GM21528 (cell line): Measurements from ENCODE around the gene OXNAD1.

ENCODE experiments used
- ATAC-seq: cut with Tn5 transposase; IDR thresholded peaks from one replicate; pipeline ENCODE4 v1.9.1; 2021; ENCODE audit warnings: mild to moderate bottlenecking, moderate library complexity; ENCODE audit not compliant: unreplicated experiment, low FRiP score

Gene OXNAD1, protein sequence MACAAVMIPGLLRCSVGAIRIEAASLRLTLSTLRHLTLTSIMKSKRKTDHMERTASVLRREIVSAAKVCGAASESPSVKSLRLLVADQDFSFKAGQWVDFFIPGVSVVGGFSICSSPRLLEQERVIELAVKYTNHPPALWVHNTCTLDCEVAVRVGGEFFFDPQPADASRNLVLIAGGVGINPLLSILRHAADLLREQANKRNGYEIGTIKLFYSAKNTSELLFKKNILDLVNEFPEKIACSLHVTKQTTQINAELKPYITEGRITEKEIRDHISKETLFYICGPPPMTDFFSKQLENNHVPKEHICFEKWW

DNA sequence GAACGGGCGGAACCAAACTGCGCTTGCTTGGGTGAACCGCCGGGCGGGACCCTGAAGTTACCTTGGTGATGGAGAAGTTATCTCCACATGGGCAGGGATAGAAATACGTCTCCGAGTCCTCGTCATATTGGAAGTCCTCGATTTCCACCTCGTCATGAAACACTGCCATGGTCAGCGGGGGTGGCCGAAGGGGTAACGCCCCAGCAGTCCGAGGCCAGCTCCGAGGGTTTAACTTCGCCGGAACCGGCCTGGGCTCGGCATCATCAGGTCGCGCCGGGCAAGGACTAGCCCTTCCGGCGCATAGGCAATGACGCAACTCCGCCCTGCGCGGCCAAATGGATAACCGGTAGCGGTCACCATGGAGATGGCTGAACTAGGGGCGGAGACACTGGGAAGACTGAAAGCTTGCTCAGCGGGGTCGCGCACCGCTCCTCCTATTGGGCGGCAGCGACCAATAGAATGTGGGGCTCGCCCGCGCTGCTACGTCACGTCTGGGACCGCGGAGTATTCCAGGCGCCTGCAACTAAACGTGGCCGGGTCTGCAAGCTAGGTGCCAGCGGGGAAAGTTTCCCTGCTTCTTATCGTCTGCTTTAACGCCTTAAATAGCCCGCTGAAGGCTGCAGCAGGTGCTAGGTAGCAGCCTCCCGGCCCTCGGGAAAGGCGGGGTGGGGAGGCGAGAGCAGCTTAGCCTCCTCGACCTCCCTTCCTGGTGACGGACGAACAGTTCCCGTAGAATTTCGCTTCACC, at the start of gene OXNAD1, which contains the start of gene DPH3:
Gene OXNAD1 (plus strand): TSS at position 505 of the 747 bp plus-strand sequence. CDS start 5,741 bp downstream, outside the sequence.
Gene DPH3 (minus strand): TSS at position 236 of the 747 bp plus-strand sequence. CDS start 67 bp downstream, at position 169.
- ATAC-seq = peak; percentile 99

DNA sequence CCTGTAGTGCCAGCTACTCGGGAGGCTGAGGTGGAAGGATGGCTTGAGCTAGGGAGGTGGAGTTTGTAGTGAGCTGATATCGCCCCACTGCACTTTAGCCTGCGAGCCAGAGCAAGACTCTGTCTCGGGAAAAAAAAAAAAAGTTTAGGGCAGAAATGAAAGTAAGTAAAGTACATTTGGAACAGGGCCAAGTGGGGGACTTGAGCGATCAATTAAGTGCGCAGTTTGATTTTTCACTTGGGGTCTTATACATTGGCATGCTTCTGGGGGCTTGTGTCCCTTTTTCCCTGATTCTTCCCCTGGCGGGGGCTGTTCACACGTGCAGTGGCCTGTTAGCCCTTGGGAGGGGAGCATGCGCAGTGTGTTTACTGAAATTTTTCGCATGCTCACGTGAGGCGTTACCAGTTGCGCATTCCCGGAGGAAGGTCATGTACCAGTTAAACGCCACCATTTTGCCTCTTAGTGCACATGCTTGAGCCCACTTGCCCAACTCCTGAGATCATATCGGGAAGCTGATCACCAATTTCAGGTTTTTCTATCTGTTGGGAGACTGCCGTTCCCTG, 48.6 kb upstream of the OXNAD1 start:
- ATAC-seq = no peak

DNA sequence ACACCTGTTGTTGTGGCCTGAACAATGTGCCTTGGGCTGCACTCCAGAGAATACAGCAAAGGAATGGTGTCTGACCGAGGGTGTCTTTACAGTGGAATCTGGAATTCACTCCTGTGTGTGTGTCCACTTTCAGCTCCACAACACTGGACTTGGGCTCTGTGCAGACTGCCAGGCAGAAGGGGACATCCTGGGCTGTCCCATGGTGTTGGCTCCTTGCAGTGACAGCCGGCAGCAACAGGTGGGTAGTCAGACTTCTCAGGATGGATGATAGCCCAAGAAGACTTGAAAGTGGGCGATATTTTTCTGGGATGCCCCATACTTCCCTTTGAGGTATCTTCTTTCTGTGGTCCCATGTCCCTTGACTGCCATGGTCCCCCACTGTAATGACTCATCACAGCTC, 45.2 kb upstream of the OXNAD1 start:
- no peak for ATAC-seq

DNA sequence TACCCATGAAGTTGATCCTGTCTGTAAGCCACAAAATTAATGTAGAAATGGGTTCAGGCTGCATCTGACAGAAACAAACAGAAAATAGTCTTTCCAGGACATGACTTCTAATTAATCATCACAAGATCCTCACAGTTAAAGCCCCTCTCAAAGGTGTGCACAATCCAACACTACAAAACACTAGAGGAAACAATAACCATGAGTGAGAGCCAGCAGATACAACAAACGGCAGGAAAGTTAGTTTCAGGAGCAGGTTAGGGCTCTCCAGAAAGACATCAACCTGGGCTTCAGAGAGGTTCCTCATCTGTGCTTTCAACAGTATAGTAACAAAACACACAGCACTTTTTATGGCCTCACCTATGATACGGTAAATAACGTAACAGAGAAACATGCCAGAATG, 43.0 kb upstream of the OXNAD1 start:
- ATAC-seq = no peak

DNA sequence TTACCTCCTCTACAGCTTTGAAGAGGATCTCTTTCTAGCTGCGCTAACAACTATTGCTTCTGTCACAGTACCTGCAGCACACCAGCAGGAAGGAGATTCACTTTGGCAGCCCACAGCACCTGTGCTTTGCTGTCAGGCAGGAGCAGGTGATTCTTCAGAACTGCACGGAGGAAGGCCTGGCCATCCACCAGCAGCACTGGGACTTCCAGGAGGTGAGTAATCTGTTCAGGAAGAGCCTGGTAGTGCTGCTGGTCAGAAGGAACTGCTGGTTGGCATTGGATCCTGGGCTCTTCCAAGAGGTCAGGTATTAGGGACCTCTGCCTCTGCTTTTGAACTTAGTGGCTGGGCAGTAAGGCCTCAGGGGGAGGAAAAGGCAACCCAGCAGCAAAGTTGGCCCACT, 42.5 kb upstream of the OXNAD1 start:
- ATAC-seq = no peak

DNA sequence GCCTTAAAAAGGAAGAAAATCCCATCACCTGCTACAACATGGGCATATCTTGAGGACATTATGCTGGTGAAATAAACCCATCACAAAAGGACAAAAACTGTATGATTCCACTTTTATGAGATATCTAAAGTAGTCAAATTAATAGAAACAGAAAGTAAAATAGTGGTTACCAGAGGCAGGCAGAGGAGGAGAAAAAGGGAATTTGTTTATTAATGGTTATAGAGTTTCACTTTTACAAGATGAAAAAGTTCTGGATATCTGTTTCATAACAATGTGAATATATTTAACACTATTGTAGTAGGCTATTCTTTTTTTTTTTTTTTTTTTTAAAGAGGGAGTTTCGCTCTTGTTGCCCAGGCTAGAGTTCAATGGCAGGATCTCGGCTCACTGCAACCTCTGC, 40.7 kb upstream of the OXNAD1 start:
- no peak for ATAC-seq

DNA sequence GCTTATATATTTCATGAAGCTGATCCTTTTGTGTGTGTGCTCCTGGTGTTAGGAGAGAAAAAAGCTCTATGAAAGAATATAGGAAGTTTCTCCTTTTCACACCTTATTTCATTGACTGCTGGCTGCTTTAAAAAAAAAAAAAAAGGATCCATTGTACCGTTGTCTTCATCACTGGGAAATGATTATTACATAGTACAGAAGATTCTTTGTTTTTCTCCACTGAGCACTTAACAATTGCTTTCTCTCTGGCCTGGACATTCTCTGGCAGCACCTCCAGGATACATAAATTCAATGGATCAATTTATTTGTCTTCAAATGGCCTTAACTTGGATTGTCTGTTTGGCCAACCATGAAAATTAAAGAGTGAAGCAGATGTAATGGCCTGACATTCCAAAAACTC, 37.4 kb upstream of the OXNAD1 start:
- no peak for ATAC-seq

DNA sequence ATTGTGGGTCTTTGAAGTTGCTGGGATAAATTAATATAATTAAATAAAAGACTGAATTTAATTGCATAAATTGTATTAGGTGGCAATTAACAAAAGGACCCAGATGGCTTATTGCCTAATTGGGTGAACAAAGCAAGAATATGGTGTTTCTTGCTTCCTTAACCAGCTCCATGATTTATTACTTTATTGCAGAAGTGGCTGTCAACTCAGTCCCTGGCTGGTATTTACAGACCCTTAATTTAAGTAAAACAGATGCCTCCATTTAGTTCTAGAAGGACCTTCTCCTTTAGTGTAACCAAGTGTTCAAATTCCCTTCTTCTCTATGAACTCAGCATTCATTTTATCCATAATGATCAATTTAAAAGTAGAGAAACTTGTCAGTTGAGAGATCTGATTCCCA, 35.3 kb upstream of the OXNAD1 start:
- ATAC-seq = no peak

DNA sequence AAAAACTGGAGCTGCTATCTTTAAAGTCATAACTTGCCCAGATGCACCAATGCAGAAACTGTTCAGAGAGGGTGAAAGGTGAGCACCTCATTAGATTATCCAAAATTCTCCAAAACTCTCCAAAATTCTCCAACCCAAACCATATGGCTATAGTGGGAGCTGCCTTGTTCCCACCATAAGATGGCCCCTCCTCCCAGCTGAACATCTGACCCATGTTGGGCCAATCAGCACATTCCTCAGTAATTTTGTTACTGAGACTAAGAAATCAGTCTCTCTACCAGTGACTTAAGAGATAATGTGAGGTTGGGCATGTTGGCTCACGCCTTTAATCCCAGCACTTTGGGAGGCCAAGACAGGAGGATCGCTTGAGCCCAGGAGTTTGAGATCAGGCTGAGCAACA, 33.0 kb upstream of the OXNAD1 start:
- no peak for ATAC-seq

DNA sequence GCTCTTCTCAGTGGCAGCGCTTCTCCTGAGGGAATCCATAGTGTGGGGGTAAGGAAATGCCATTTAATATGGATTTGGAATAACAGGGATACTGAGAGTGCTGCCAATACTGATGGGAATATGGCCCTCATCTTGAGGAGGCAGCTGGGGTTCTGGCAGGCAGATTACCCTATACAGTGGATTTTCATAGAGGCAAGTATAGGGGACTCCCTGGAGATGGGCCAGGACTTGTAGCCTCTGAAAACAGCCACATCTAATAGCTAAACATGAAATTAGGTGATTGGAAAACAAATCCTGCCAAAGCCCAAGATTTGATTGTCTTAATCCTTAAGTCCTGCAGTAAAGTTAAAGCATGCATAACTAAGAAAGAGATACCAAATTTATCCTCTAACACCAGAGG, 31.2 kb upstream of the OXNAD1 start:
- ATAC-seq = no peak

DNA sequence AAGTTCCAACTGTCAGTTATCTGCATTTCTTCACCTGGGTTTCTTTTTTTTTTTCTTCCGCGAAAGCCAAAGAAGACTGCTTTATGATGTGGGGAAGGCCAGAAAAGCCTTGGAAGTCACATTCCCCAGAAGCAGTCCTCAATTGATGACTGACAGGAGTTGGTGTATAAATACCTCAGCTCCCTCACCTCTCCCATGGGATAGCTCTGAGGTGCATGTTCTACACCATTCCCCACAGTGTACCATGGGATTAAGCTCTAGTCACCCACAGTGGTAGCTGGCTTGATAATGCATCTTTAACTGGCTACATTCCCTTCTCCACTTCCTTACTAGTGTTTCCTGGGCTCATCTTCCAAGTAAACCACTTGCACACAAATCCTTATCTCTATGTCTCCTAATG, 30.7 kb upstream of the OXNAD1 start:
- ATAC-seq = no peak

DNA sequence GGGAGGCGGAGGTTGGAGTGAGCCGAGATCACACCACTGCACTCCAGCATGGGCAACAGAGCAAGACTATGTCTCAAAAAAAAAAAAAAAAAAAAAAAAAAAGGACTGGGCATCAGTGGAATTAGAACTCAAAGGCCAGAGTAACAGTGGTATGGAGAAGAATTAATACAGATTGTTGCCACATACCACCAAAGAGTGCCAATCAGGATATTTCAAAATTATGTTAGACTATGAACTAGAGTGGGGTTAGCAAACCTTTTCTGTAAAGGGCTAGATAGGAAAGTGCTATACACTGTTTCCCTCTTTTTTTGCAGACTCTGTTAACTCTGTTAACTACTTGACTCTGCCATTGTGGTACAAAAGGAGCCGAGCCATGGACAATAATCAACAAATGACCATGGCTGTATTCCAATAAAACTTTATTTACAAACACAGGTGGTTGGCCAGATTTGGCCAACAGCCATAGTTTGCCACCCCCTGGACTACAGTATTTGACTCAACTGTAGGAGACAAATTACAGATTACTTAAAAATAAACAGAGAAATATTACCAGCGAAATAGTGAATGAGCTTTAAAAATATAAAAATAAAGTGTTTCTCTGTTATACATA, 28.9 kb upstream of the OXNAD1 start:
- no peak for ATAC-seq

DNA sequence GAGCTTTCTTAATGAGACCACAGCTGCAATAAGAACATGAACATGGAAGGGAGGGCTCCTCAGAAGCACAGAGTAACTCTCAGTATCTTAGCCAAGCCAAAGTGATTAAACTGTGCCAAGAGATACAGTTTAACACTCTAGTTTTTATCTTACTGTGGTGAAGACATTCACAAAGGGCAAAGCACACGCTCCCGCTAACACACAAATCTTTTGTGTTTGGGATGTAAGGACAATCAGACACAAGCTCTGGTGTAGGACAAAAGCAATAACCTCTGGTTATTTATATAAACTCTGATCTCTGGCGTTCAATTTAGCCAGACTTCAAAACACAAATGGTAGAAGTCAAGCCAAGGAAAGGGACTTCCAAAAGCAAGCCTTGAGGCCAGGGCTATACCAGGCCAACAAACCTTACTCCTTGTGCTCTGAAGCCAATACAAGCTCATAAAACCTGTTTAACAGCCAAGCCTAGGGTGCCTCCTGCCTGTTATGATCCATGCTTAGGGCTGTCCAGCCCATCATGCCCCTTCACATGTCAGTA, 28.1 kb upstream of the OXNAD1 start:
- ATAC-seq = no peak

DNA sequence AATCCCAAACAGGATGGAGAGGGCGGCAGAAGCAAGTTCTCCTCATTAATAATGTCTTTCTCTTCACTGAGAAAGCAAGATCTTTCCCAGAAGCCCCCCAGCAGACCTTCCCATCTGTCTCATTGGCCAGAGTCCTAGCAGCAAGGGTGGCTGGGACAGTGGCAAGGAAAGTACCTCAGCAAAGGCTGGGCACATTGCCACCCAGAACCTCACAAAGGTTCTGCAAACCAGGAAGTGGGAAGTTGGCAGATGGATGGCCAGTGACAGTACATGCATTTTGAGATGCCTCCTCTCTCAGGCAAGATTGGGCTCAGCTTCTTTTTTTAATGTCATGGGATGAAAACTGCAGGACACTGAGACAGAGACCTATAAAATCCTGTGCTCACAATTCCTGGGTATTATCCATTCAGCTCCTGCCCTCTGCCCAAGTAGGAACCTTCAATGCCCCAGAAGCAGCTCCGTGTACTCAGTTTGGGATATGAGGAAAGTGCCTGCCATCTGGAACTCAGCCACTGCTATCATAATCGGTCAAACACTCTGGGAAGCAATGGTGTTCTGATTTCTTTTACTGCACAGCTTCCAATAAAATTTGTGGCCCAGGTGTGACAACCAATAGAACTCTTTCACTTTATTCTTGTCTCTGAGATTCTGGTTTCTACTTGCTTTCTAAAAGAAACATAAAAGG, 25.8 kb upstream of the OXNAD1 start:
- ATAC-seq = no peak

DNA sequence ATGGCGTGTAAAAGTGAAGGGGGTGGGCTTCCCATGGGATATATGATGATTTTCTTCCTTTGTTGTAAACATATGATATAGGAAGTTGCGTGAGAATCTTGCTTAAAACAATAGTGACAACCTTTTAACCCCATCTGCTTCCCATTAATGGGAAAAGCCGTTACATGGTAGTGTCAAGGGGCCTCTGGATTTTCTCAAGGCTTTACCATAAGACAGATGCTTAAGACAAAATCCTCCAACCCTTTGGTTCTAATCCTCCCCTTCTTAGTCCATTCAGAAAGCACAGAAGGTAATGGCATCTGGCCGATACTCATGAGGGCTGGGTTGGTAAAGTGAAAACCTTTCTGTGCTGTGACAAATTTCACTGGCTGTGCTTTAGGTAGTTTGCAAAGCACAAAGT, 25.2 kb upstream of the OXNAD1 start:
- no peak for ATAC-seq

DNA sequence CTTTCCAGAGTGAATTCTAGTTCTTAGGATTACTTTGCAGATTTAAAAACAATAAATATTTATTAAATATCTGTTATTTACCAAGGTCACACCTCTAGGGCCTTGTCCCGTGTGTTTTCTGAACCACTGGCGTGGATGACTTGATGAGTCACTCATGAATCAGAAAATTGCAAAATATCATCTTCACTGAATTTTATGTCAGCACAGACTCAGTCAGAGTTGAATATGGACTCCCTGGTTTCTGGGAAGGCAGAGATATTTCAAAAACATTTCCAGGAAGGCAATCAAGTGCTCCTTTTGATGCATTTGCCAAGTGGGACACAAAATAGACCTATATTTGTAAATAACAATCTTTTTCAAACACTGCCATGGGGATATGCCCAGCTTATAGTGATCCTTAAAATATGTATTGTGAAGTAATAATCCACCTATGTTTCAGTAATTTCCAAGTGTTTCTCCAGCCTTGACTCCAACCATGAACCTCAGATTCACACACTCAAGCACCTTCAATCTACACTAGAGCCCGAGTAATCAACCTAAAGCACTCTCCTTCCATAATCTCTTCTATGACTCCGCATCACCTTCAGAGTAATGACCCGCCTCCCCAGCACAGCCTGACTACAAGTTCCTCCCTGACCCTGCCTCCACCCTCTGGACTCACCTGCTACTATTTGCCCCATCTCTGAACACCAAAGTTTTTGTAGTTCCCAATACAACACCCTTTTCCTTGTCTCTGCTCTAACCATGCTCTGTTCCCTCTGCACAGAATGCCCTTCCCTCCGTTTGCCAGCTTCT, 24.6 kb upstream of the OXNAD1 start:
- no peak for ATAC-seq

DNA sequence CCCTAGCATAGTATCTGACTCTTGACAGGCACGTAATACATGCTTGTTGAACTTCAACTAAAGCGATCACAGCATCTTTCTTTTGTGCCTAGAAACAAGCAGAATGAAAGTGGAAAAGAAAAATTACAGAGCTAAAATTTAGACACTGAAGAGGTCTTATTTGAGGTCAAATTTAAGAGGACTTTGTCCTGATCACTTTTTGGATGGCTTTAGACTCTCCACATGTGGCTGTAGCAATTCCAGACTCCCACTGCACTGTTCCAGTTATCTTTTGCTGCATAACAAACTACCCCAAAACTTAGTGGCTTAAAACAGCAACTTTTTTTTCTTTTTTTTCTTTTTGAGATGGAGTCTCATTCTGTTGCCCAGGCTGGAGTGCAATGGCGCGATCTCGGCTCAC, 23.8 kb upstream of the OXNAD1 start:
- no peak for ATAC-seq

DNA sequence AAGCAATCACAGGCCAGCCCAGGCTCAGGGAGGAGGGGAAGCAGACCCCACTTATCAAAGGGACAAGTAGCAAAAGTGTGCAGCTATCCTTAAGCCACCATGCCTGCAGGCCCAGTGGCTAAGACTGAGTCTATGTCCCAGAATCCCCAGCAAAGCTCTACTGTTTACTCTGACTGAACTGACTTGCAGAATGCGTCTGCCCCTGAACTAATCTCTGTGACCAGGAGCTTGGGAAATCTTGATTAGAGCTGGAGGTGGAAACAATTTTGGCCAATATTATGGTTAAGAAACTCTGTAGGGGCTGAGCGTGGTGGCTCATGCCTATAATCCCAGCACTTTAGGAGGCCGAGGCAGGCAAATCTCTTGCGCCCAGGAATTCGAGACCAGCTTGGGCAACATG, 22.8 kb upstream of the OXNAD1 start:
- ATAC-seq = no peak

DNA sequence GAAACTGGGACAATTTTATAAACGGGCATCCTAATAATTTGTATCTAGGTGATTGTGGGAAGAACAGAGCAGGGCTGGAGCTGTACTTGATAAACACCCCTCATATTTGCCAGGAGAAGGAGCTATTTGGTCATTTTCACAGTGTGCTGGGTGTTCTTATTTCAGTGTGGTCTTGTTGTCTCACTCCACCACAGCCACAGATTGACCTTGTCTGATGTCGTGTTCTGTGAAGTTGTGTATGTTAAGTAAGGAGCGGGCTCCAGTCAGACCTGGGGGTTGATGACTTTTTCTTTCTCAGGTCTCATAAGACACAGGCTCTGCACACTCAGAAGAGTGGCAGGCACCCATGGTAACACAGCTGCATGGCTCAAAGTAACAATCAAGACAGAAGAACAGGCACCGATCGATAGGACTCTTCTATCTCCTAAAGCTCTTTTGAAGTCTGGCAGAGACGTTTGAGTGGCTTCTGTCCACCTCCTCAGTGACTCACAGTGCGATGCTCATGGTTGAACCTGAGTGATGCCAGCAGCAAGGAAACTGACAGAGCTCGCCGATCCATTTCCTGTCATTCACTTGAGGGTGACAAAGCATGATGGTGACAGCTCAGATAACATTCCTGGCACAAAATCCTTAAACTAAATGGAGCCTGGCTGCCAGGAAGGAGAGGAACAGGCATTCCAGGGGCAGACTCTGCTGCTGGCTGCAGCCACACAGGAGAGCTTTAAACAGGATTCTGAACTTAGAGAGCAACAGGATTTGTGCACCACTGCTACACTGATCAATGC, 21.1 kb upstream of the OXNAD1 start:
- no peak for ATAC-seq
